GM23338 (cell line): Measurements from ENCODE around the gene DPYSL5. TPM values are rescaled to one million over a fixed set of nuclear protein-coding genes. Genes with fewer than 3 reads are reported as not detected.

Experiments
- ATAC-seq: fragments of 200-7000 bp; cut with Tn5 transposase; 3 replicates; pipeline ENCODE4 v1.9.1; 2020
- DNase-seq: peaks from one replicate; pipeline ENCODE4 v3.0.0-alpha.2; 2015; ENCODE audit warnings: low spot score
- H2AFZ ChIP-seq: fragments of 200-600 bp; sonication (generic); 2 replicates; pipeline ENCODE4 v1.8.0; 2016; ENCODE audit warnings: antibody characterized with exemption, mild to moderate bottlenecking, moderate library complexity
- H3F3A ChIP-seq: fragments of 200-600 bp; sonication (generic); replicated peaks from 2 replicates; pipeline ENCODE4 v1.8.0; 2017; ENCODE audit warnings: antibody characterized with exemption, mixed run types, low read depth
- H3K27ac ChIP-seq: fragments of 200-600 bp; sonication (generic); 2 replicates; pipeline ENCODE4 v1.6.1; 2016; ENCODE audit warnings: low read depth
- H3K27me3 ChIP-seq: fragments of 200-600 bp; sonication (generic); 2 replicates; pipeline ENCODE4 v1.8.0; 2016; ENCODE audit warnings: mild to moderate bottlenecking, mixed run types, moderate library complexity; ENCODE audit not compliant: insufficient read depth
- H3K36me3 ChIP-seq: fragments of 200-600 bp; sonication (generic); 2 replicates; pipeline ENCODE4 v1.8.0; 2016; ENCODE audit warnings: mild to moderate bottlenecking; ENCODE audit not compliant: insufficient read depth
- H3K4me1 ChIP-seq: fragments of 200-600 bp; sonication (generic); 2 replicates; pipeline ENCODE4 v1.8.0; 2016; ENCODE audit warnings: mild to moderate bottlenecking, moderate library complexity; ENCODE audit not compliant: insufficient read depth
- H3K4me2 ChIP-seq: fragments of 200-600 bp; sonication (generic); 2 replicates; pipeline ENCODE4 v1.7.1; 2017; ENCODE audit warnings: mixed run types
- H3K4me3 ChIP-seq: fragments of 200-600 bp; sonication (generic); 2 replicates; pipeline ENCODE4 v1.6.1; 2016; ENCODE audit warnings: mixed run types
- H3K79me2 ChIP-seq: fragments of 200-600 bp; sonication (generic); replicated peaks from 2 replicates; pipeline ENCODE4 v1.8.0; 2017; ENCODE audit warnings: mild to moderate bottlenecking; ENCODE audit not compliant: insufficient read depth
- H3K9me2 ChIP-seq: fragments of 200-600 bp; sonication (generic); 2 replicates; pipeline ENCODE4 v1.8.0; 2017; ENCODE audit not compliant: insufficient read depth
- H4K20me1 ChIP-seq: fragments of 200-600 bp; sonication (generic); replicated peaks from 2 replicates; pipeline ENCODE4 v1.8.0; 2017; ENCODE audit warnings: mild to moderate bottlenecking; ENCODE audit not compliant: insufficient read depth
- H3K27ac Mint-ChIP-seq: 2 replicates; pipeline ENCODE4 v1.8.0; 2020; ENCODE audit warnings: inconsistent platforms, mild to moderate bottlenecking, moderate library complexity, mixed read lengths
- H3K27me3 Mint-ChIP-seq: 3 replicates; pipeline ENCODE4 v1.8.0; 2022; ENCODE audit warnings: low read depth, mild to moderate bottlenecking, moderate library complexity, mixed read lengths, inconsistent platforms; ENCODE audit not compliant: insufficient read depth, poor library complexity
- H3K36me3 Mint-ChIP-seq: 3 replicates; pipeline ENCODE4 v1.8.0; 2021; ENCODE audit warnings: low read depth, mild to moderate bottlenecking, inconsistent platforms, moderate library complexity, mixed read lengths
- H3K4me1 Mint-ChIP-seq: 3 replicates; pipeline ENCODE4 v1.8.0; 2020; ENCODE audit warnings: mild to moderate bottlenecking, inconsistent platforms, mixed read lengths
- H3K4me3 Mint-ChIP-seq: 3 replicates; pipeline ENCODE4 v1.8.0; 2021; ENCODE audit warnings: moderate library complexity, mild to moderate bottlenecking, inconsistent platforms, mixed read lengths
- H3K9me3 Mint-ChIP-seq: 3 replicates; pipeline ENCODE4 v1.8.0; 2020; ENCODE audit warnings: moderate library complexity, mild to moderate bottlenecking, inconsistent platforms, mixed read lengths
- CREB1 ChIP-seq: fragments of 250-450 bp; sonication (Bioruptor Pico); IDR thresholded peaks from 2 replicates; pipeline ENCODE4 v1.5.0; 2020; ENCODE audit warnings: low read depth, mild to moderate bottlenecking, moderate library complexity
- EZH2 ChIP-seq: fragments of 200-600 bp; sonication (generic); IDR thresholded peaks from one replicate; pipeline ENCODE4 v1.8.0; 2017; ENCODE audit warnings: antibody characterized with exemption, mild to moderate bottlenecking, low read depth; ENCODE audit not compliant: unreplicated experiment
- EZH2phosphoT487 ChIP-seq: fragments of 200-600 bp; sonication (generic); IDR thresholded peaks from one replicate; pipeline ENCODE4 v1.8.1; 2018; ENCODE audit warnings: antibody characterized with exemption; ENCODE audit not compliant: unreplicated experiment
- JUNB ChIP-seq: IDR thresholded peaks from one replicate; pipeline ENCODE4 v1.6.1; 2016; ENCODE audit warnings: antibody characterized with exemption; ENCODE audit not compliant: unreplicated experiment
- NANOG ChIP-seq: IDR thresholded peaks from 2 replicates; pipeline ENCODE4 v1.6.1; 2016; ENCODE audit warnings: antibody characterized with exemption, borderline replicate concordance
- POLR2AphosphoS5 ChIP-seq: IDR thresholded peaks from 2 replicates; pipeline ENCODE4 v1.6.1; 2016; ENCODE audit warnings: antibody characterized with exemption, low read depth
- STAT1 ChIP-seq: IDR thresholded peaks from one replicate; pipeline ENCODE4 v1.6.1; 2016; ENCODE audit warnings: antibody characterized with exemption; ENCODE audit not compliant: unreplicated experiment
- ZNF114 ChIP-seq: fragments of 250-450 bp; sonication (Bioruptor Pico); IDR thresholded peaks from 2 replicates; pipeline ENCODE4 v1.5.0; 2020; ENCODE audit warnings: mild to moderate bottlenecking, moderate library complexity
- ZNF331 ChIP-seq: fragments of 250-450 bp; sonication (Bioruptor Pico); IDR thresholded peaks from 2 replicates; pipeline ENCODE4 v1.5.0; 2020; ENCODE audit warnings: low read depth, mild to moderate bottlenecking, moderate library complexity
- polyA plus RNA-seq: library from polyadenylated mRNA; unstranded; fragments of >200 nt; fragmentation: Nextera tagmentation; extraction: Ambion mirVana; gene quantifications from 2 replicates; pipeline ENCODE4 v1.2.1, GENCODE V29; 2016
- total RNA-seq: library from RNA; depleted of rRNA; stranded (reverse); fragments of >200 nt; shearing (Covaris generic); gene quantifications from 2 replicates; pipeline ENCODE4 v1.2.3, GENCODE V29; 2014
- TF ChIP-seq, protein P1 (sequence below), 2 experiments: fragments of 200-600 bp in 1 of 2; sonication (generic) in 1 of 2; conservative IDR thresholded peaks; 2 replicates each; pipeline versions ENCODE4 v1.5.1 to v1.6.1; 2016 to 2017; ENCODE audit warnings: antibody characterized with exemption in 2 of 2, low read depth in 2 of 2, mild to moderate bottlenecking in 2 of 2, moderate library complexity in 1 of 2
- TF ChIP-seq, protein P2 (sequence below): IDR thresholded peaks from one replicate; pipeline ENCODE4 v1.6.1; 2018; ENCODE audit warnings: antibody characterized with exemption; ENCODE audit not compliant: unreplicated experiment
- TF ChIP-seq, protein P3 (sequence below): IDR thresholded peaks from 2 replicates; pipeline ENCODE4 v1.6.1; 2016; ENCODE audit warnings: antibody characterized with exemption
- TF ChIP-seq, protein P4 (sequence below): fragments of 250-450 bp; sonication (Bioruptor Pico); IDR thresholded peaks from 2 replicates; pipeline ENCODE4 v1.5.0; 2020; ENCODE audit warnings: mild to moderate bottlenecking, moderate library complexity

DPYSL5 gene
- total and polyA plus RNA-seq, 2 experiments from 2014 or later, result 3.1 to 8.1 TPM

DNA sequence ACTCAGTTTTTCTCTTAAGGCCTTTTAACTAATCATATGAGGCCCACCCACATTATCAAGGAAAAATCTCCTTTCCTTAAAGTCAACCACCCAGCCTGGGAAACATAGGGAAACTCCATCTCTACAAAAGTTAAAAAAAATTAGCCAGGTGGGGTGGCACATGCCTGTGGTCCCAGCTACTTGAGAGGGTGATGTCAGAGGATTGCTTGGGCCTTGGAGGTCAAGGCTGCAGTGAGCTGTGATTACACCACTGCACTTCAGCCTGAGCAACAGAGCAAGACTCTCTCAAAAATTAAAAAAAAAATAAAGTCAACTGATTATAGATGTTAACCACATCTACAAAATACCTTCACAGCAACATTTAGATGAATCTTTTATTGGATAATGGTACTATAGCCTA, 5.8 kb downstream of the DPYSL5 start:
- H3K9me3 Mint-ChIP-seq, result no peaks in the 10 kb centered on the region
- H3K79me2 ChIP-seq, result no peaks in the 10 kb centered on the region

More for the DNA sequence above, 5.8 kb downstream of the DPYSL5 start:
- no peaks in the 10 kb centered on the region for H3K9me2 ChIP-seq
- Mint-ChIP-seq H3K27ac (no peak overlapping the region), H3K4me3 (no peak overlapping the region), H3K27me3 (peaks cover 41% of the 10 kb centered on the region), H3K36me3 (no peaks in the 10 kb centered on the region), H3K4me1 (0 out of 3 replicates have a peak, but pooled peaks cover 2% of the 10 kb centered on the region)
- H3K27me3 ChIP-seq, result peaks cover 59% of the 10 kb centered on the region
- DNase-seq (no peak), ATAC-seq (no peak)
- no peaks in the 10 kb centered on the region for H3K36me3 ChIP-seq
- H4K20me1 ChIP-seq, result peaks cover 25% of the 10 kb centered on the region
- H3K27ac ChIP-seq, result no peak overlapping the region
- H3K4me3 ChIP-seq, result no peak overlapping the region
- H3K4me1 ChIP-seq, result no peaks in the 10 kb centered on the region
- TF ChIP-seq, protein P1, sequence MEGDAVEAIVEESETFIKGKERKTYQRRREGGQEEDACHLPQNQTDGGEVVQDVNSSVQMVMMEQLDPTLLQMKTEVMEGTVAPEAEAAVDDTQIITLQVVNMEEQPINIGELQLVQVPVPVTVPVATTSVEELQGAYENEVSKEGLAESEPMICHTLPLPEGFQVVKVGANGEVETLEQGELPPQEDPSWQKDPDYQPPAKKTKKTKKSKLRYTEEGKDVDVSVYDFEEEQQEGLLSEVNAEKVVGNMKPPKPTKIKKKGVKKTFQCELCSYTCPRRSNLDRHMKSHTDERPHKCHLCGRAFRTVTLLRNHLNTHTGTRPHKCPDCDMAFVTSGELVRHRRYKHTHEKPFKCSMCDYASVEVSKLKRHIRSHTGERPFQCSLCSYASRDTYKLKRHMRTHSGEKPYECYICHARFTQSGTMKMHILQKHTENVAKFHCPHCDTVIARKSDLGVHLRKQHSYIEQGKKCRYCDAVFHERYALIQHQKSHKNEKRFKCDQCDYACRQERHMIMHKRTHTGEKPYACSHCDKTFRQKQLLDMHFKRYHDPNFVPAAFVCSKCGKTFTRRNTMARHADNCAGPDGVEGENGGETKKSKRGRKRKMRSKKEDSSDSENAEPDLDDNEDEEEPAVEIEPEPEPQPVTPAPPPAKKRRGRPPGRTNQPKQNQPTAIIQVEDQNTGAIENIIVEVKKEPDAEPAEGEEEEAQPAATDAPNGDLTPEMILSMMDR (conservative IDR thresholded peaks at IDR 0.05; ENCODE audit: low read depth in 2 of 2), result no peak
- TF ChIP-seq EZH2 (no peak), NANOG (no peak), ZNF331 (CRISPR knock-in tag) (no peak), STAT1 (no peak), POLR2AphosphoS5 (no peak), EZH2phosphoT487 (no peak), JUNB (no peak), ZNF114 (no peak), CREB1 (CRISPR knock-in tag) (no peak)
- TF ChIP-seq, protein P2, sequence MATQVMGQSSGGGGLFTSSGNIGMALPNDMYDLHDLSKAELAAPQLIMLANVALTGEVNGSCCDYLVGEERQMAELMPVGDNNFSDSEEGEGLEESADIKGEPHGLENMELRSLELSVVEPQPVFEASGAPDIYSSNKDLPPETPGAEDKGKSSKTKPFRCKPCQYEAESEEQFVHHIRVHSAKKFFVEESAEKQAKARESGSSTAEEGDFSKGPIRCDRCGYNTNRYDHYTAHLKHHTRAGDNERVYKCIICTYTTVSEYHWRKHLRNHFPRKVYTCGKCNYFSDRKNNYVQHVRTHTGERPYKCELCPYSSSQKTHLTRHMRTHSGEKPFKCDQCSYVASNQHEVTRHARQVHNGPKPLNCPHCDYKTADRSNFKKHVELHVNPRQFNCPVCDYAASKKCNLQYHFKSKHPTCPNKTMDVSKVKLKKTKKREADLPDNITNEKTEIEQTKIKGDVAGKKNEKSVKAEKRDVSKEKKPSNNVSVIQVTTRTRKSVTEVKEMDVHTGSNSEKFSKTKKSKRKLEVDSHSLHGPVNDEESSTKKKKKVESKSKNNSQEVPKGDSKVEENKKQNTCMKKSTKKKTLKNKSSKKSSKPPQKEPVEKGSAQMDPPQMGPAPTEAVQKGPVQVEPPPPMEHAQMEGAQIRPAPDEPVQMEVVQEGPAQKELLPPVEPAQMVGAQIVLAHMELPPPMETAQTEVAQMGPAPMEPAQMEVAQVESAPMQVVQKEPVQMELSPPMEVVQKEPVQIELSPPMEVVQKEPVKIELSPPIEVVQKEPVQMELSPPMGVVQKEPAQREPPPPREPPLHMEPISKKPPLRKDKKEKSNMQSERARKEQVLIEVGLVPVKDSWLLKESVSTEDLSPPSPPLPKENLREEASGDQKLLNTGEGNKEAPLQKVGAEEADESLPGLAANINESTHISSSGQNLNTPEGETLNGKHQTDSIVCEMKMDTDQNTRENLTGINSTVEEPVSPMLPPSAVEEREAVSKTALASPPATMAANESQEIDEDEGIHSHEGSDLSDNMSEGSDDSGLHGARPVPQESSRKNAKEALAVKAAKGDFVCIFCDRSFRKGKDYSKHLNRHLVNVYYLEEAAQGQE, result no peak
- TF ChIP-seq, protein P3, sequence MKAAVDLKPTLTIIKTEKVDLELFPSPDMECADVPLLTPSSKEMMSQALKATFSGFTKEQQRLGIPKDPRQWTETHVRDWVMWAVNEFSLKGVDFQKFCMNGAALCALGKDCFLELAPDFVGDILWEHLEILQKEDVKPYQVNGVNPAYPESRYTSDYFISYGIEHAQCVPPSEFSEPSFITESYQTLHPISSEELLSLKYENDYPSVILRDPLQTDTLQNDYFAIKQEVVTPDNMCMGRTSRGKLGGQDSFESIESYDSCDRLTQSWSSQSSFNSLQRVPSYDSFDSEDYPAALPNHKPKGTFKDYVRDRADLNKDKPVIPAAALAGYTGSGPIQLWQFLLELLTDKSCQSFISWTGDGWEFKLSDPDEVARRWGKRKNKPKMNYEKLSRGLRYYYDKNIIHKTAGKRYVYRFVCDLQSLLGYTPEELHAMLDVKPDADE, result no peak
- TF ChIP-seq, protein P4, sequence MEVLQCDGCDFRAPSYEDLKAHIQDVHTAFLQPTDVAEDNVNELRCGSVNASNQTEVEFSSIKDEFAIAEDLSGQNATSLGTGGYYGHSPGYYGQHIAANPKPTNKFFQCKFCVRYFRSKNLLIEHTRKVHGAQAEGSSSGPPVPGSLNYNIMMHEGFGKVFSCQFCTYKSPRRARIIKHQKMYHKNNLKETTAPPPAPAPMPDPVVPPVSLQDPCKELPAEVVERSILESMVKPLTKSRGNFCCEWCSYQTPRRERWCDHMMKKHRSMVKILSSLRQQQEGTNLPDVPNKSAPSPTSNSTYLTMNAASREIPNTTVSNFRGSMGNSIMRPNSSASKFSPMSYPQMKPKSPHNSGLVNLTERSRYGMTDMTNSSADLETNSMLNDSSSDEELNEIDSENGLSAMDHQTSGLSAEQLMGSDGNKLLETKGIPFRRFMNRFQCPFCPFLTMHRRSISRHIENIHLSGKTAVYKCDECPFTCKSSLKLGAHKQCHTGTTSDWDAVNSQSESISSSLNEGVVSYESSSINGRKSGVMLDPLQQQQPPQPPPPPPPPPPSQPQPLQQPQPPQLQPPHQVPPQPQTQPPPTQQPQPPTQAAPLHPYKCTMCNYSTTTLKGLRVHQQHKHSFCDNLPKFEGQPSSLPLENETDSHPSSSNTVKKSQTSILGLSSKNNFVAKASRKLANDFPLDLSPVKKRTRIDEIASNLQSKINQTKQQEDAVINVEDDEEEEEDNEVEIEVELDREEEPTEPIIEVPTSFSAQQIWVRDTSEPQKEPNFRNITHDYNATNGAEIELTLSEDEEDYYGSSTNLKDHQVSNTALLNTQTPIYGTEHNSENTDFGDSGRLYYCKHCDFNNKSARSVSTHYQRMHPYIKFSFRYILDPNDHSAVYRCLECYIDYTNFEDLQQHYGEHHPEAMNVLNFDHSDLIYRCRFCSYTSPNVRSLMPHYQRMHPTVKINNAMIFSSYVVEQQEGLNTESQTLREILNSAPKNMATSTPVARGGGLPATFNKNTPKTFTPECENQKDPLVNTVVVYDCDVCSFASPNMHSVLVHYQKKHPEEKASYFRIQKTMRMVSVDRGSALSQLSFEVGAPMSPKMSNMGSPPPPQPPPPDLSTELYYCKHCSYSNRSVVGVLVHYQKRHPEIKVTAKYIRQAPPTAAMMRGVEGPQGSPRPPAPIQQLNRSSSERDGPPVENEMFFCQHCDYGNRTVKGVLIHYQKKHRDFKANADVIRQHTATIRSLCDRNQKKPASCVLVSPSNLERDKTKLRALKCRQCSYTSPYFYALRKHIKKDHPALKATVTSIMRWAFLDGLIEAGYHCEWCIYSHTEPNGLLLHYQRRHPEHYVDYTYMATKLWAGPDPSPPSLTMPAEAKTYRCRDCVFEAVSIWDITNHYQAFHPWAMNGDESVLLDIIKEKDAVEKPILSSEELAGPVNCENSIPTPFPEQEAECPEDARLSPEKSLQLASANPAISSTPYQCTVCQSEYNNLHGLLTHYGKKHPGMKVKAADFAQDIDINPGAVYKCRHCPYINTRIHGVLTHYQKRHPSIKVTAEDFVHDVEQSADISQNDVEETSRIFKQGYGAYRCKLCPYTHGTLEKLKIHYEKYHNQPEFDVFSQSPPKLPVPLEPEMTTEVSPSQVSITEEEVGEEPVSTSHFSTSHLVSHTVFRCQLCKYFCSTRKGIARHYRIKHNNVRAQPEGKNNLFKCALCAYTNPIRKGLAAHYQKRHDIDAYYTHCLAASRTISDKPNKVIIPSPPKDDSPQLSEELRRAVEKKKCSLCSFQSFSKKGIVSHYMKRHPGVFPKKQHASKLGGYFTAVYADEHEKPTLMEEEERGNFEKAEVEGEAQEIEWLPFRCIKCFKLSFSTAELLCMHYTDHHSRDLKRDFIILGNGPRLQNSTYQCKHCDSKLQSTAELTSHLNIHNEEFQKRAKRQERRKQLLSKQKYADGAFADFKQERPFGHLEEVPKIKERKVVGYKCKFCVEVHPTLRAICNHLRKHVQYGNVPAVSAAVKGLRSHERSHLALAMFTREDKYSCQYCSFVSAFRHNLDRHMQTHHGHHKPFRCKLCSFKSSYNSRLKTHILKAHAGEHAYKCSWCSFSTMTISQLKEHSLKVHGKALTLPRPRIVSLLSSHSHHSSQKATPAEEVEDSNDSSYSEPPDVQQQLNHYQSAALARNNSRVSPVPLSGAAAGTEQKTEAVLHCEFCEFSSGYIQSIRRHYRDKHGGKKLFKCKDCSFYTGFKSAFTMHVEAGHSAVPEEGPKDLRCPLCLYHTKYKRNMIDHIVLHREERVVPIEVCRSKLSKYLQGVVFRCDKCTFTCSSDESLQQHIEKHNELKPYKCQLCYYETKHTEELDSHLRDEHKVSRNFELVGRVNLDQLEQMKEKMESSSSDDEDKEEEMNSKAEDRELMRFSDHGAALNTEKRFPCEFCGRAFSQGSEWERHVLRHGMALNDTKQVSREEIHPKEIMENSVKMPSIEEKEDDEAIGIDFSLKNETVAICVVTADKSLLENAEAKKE (CRISPR knock-in tag), result no peak
- H3F3A ChIP-seq, result no peaks in the 10 kb centered on the region
- H3K4me2 ChIP-seq, result no peak overlapping the region
- H2AFZ ChIP-seq, result no peak overlapping the region
